Activated naive CD4-positive, alpha-beta T cell (primary cell): ENCODE results near the gene ZNRF3.

Experiments
- DNase-seq, 4 experiments: peaks; one replicate each; lab custom pipeline; 2025; lab: John Stamatoyannopoulos, UW

The ZNRF3 gene

GRCh38 chr22:28953403-28953802 lies 70.0 kb downstream of the ZNRF3 start:
- no peak for DNase-seq

GRCh38 chr22:28953976-28954880 lies 70.9 kb downstream of the ZNRF3 start:
- DNase-seq = no peak

- DNase-seq = peak in 3 of 4 experiments; percentile 9 to 46 (median 13)
These were observed 72.4 kb downstream of the ZNRF3 start for GRCh38 chr22:28955817-28956216.

- DNase-seq = no peak
These were observed 73.1 kb downstream of the ZNRF3 start for GRCh38 chr22:28956506-28956905.

- DNase-seq = no peak
These were observed 75.2 kb downstream of the ZNRF3 start for GRCh38 chr22:28958611-28959010.

- DNase-seq = no peak
These were observed 78.7 kb downstream of the ZNRF3 start for GRCh38 chr22:28962042-28962554.

GRCh38 chr22:28963362-28963761 lies 80.0 kb downstream of the ZNRF3 start:
- no peak for DNase-seq

- DNase-seq = no peak
These were observed 83.8 kb downstream of the ZNRF3 start for GRCh38 chr22:28967163-28967665.

- no peak for DNase-seq
These were observed 84.6 kb downstream of the ZNRF3 start for GRCh38 chr22:28967969-28968368.

GRCh38 chr22:28969401-28970168 lies 86.2 kb downstream of the ZNRF3 start:
- no peak for DNase-seq

- no peak for DNase-seq
These were observed 90.0 kb downstream of the ZNRF3 start for GRCh38 chr22:28973352-28973751.

GRCh38 chr22:28977060-28977459 lies 93.7 kb downstream of the ZNRF3 start:
- no peak for DNase-seq

- DNase-seq = no peak
These were observed 94.2 kb downstream of the ZNRF3 start for GRCh38 chr22:28977481-28977971.

- DNase-seq = no peak
These were observed 94.8 kb downstream of the ZNRF3 start for GRCh38 chr22:28978158-28978557.

- no peak for DNase-seq
These were observed 95.8 kb downstream of the ZNRF3 start for GRCh38 chr22:28978863-28979796.

GRCh38 chr22:28980326-28980725 lies 97.0 kb downstream of the ZNRF3 start:
- no peak for DNase-seq

- DNase-seq = no peak
These were observed 98.6 kb downstream of the ZNRF3 start for GRCh38 chr22:28981818-28982499.

- no peak for DNase-seq
These were observed 99.8 kb downstream of the ZNRF3 start for GRCh38 chr22:28983190-28983589.

- DNase-seq = no peak
These were observed 100.5 kb downstream of the ZNRF3 start for GRCh38 chr22:28983788-28984441.

GRCh38 chr22:28984482-28985158 lies 101.2 kb downstream of the ZNRF3 start:
- DNase-seq = no peak
